IPS DF 4.7 (cell line): Measurements from ENCODE around the gene LRCOL1.

Source experiments
- DNase-seq: peaks from one replicate; pipeline ENCODE4 v3.0.0-alpha.2; 2013; ENCODE audit warnings: low spot score; ENCODE audit errors: extremely low read depth

The LRCOL1 gene

DNA sequence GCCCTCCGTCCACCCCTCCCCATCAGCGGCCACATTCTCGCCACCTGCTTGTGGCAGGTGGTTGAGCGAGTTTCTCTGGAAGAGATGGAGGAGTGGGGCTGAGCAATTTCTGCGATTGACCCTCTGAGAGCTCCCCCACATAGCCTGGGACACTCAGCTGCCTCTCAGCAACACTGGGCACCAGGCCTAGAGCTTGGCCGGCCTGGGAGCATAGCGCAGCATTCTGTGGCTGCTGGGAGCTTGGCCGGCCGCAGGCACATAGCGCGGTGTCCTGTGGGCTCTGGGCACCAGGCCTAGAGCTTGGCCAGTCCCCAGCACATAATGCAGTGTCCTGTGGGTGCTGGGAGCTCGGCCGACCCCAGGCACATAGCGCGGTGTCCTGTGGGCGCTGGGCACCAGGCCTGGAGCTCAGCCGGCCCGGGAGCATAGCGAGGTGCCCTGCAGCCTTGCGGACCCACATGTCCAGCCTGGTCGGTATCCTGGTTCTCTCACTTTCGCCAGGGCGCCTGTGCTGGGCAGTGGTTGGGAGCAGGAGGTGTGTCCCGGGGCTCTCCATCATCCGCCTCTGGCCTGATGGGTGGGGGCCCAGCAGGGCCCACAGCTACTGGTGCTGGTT, 43.8 kb downstream of the LRCOL1 start:
- no peak for DNase-seq

DNA sequence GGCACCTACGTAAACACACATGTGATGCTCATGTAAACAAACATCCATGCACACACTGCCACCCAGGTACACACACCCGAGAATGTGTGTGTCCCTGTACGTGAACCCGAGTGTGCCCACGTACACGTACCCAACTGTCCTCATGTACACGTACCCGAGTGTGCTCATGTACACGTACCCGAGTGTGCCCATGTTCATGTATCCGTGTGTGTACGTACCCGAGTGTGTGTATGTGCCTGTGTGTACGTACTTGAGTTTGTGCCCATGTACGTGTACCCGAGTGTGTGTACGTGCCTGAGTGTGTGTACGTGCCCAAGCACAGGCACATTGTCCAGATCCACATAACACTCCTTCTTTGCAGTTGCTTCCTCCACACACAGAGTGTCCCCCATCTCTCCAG, 45.0 kb downstream of the LRCOL1 start:
- DNase-seq, result no peak

DNA sequence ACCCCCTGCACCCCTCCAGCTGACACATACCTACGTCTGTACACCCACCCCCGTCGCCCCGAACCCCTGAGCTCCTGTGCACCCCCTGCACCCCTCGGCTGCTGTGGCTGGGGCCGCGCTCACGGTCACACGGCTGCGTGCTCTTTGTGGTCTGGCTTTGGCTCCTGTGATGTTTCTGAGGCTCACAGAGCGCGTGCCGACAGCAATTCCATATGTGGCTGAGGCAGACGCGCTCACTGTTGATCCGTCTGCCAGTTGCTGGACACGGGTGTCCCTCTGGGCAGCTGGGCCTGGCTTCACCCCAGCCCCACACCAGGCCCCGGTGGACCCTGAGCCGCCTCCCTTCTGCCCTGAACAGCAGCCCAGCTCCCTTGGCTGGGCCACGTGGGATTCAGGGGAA, 46.5 kb downstream of the LRCOL1 start:
- no peak for DNase-seq

DNA sequence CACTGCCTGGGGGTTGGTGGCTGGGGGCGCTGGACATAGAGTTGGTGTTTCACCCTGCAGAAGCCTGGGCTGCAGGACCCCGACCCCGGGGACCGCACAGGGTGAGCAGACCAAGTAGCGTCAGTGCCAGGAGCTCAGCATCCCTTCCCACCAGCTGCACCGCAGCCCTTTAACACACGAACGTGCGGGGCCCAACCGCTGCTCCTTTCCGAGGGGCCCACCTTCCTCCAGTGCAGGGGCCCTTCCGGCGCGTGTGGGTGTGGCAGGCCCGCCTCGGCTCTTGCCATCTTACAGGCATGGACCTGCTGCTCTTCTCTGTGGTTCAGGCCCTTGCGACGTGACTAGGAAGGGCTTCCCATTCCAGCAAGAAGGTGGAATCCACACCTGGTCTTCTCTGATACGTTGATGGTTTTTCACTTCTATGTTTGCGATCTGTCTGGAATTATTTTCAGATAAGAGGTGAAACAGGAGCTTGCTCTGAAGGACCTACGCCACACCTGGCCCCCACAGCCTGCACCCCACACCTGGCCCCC, 47.8 kb downstream of the LRCOL1 start:
- no peak for DNase-seq

DNA sequence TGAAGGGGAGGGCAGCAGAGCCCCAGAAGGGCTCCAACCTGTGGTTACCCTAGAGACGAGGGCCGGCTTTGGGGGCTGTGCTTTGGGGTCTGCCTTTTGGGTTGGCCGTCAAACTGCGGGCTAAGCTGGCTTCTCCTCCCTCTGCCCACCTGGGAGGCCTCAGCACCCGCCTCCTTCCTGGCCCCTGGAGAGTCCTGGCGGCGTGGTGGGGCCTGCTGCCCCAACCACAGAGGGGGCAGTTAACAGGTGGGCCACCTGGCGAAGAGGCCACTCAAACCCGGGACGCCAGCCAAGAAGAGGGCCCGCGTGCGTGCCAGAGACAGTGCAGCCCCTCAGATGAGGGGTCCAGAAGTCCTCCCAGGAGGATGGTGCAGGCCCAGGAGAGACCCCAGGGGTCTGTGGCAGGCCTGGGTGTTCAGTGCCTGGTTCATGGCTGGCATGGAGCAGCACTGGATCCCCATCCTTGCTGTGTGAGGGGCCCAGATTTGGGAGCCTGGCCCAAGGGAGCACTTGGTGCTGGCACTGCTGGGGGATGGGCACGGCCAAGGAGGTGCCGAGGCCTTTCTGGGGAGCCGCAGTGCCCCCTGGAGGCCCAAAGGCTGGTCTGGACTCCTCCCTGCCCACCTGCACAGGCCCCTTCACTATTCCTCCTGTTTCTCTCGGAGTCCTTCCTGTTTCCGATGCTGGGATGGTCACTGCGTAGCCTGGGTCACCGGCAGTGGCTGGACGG, 48.8 kb downstream of the LRCOL1 start:
- no peak for DNase-seq

DNA sequence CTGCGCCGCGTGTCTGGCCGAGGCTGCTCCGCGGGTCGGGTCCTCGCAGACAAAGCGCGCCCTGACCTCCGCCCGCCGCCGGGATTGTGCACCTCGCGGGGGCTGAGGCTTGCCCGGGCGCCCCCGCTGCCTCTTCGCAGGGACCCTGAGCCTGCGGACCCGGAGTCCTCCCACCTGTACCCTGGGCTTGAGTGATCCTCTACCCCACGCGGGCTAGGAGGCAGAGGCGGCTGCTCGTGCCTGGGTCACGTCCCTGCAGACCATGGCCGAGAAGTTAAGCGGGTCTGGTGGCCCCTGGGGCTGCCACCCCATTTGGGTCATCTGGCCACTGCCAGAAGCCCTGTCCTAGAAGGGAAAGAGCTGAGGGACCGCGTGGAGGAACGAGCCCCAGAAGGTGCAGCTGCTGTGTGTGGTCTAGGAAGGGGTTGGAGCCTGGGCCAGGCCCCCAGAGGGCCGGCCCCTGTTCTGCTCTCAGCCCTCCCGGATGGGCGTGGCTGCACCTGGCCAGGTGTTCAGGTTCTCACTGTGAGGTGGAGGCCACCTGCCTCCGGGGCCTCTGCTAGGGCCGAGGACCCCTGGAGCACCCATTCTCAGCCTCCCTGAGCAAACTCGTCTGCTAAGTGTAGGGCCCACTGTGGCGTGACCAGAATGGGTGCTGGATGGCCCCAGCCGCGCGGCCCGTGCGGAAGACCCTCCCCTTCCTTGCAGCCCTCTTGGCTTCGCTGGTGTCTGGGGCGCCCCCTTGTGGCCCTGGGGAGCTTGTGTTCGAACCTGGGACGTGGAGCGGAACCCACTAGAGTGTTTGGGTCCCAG, 49.6 kb downstream of the LRCOL1 start:
- DNase-seq, result no peak

DNA sequence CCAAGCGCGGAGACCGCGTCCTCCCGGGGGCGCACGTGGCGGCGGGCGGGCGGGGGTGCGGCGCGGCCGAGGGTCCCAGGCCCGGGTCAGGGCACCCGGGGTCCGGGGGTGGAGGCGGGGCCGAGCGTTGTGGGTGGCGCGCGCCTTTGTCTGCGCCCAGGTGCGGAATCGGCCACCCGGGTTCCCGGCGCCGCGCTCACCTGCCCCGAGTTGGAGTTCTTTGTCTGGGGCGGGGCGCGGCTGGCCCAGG, 50.1 kb downstream of the LRCOL1 start:
- DNase-seq, result no peak

DNA sequence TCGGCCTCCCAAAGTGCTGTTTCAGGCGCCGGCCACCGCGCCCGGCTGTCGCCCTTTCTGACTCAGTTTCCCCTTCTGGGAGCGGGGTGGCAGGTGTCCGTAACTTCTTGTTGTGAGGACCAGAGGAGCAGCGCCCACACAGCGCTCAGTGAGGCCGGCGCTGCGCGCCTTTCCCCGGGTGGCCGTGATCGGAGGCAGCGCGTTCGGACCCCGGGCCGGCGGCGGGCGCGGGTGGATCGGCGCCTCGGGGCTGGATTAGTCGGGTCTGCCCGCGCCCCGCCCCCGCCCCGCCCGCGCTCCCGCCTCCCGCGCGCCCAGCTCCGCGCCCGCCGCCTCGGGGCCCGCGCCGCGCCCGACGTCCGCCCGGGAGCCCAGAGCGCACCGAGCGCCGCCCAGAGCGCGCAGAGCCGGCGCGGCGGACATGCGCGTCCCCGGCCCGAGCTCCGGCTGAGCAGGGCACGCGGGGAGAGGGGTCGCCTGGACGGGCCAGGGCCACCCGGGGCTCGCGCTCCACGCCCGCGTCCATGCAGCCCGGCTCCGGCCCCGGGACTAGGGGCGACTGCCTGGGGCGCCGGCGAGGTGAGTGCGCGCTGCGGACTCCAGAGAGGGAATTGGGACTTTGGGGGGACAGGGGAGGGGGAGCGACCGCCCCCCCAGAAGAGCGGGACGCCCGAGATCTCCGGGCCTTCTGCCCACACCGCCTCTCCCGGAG, 50.6 kb downstream of the LRCOL1 start:
- DNase-seq, result no peak

DNA sequence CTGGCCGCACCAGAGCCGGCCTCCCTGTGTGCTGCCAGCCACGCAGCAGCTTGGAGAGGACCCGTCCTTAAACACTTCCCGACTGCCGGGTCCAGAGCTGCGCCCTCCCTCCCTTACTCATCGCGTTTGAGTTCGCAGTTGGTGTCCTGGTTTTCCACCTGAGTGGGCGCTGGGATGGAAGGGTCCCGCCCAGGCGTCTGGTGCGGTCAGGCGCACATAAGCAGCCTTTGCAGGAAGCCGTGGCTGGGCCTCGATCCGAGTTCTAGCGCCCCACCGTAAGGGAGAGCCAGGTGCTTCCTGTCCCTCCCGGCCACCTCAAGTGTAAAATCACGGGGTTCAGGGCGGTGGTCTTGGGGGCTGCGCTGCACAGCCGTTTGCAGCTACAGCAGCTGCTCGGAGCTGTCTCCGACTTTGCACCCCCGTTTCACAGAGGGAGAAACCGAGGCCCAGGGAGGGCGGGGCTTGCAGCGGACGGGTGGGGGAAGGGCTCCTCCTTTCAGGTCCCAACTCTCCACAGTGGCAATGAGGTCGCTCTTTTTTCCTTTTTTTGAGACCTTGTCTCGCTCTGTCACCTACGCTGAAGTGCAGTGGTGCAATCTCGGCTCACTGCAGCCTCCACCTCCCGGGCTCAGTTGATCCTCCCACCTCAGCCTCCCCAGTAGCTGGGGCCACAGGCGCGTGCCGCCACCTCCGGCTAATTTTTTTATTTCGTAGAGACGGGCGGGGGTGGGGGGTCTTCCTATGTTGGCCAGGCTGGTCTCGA, 51.3 kb downstream of the LRCOL1 start:
- no peak for DNase-seq

DNA sequence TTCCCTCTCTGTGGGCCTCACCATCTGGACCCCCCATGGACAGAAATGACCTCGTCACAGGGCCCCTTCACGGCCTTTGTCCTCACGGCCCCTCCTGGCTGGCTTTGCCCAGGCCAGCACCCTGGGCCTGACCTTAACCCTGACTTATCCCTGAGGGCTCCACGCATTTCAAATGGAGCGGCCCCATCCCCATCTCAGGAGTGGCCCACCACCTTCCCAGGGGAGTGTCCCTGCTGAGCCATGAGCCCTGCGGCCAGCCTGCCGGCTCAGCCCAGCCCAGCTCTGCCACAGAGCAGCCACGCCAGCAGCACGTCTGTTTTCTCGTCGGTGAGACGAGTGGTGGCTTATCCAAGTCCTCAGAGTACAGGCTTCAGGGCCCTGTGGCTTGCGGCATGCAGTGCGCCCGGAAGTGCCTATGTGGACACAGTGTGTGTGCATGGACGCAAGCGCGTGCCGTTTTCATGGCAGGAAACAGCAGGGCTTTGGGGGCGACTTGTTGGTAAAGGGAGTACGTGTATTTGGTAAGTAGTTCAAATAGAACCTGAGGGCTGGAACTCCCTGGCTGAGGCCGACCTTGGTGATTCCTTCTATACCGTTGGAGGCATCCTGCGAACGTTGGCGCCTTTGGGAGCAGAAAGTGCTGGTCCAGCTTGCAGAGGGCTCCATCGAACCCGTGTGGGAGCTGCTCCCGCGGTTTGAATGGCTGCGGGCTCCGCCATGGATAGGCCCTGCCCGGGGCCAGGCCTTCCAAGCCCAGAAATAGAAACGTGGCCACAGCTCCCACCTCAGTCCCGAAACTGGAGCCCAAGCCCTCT, 52.1 kb downstream of the LRCOL1 start:
- DNase-seq, result no peak

DNA sequence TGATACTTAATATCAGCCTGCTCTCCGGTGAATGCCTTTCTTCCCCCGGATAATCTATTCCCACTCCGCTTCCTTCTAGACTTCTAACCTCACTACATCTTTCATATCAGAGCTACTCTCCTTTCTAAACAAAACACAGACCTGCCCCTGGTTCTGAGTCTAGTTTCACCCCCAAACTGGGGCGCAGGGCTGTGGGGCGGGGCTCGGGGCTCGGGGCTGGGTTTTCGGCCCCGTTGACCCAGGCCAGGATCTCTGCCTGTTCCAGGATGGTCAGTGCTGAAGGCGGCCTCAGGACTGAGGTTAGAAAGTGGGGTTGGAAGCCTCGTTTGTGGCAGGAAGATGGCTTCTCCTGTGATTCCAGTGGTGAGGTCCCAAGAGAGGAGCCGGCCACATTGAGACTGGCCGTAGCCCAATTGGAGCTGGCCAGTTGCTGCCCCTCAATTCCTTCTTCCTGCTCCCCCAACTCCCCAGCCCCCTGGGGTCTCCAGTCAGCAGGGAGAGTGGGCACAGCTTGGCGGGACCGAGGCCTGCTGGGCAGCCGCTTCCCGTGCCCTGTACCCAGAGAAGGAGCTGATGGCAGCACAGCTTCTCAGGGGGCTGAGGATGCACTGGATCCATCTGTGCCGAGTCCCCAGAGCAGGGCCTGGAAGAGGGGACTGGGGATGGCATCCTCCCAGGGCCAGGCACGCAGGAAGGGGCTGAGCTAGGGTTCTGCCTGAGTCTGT, 52.9 kb downstream of the LRCOL1 start:
- DNase-seq, result no peak

DNA sequence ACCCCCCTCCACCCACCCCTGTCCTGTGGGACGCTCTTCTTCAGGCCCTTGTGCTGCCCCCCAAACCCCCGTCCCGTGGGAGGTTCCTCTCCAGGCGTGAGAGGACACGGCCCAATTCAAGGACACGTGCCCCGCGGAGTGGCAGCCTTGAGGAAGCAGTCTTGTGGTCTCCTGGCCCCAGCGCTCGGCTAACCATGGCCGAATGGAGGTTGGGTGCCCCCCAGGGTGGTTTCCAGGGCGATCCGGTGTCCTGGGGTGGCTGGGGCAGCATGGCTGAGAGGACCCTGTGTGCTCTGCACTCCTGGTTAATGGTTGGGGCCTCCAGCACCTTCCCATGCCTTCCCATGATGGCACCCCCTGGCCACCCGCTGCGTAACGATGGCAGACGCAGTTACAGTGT, 53.6 kb downstream of the LRCOL1 start:
- DNase-seq, result no peak

DNA sequence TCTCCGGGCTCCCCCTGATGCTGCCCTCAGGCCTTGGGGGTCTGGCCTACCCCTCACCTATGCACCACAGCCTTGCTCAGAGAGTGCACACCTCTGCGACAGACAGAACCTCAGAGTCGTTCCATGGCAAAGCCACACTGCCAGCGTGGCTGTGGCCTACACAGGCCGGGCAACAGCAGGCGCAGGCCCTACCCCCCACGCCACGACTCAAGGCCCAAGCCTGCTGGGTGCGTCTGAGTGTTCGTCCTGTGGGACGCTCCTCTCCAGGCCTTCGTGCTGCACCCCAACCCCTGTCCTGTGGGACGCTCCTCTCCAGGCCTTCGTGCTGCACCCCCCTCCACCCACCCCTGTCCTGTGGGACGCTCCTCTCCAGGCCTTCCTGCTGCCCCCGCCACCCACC, 54.2 kb downstream of the LRCOL1 start:
- no peak for DNase-seq

DNA sequence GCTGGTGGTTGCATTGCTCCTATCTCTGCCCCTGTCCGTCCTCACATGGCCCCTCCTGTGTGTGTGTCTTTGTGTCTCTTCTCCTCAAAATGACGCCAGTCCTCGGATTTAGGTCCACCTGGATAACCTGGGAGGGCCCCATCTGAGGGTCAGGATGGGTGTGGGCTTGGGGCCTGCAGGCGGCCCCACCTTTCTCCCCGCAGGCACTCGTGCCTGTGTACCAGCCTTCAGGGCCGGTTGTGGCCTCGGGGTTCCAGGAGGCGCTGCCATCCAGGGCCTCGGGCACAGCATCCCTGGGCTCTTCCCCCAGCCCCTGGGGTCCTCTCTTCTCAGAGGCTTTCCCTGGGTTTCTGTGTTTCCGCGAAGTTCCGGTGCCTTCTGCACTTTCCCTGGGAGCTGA, 54.7 kb downstream of the LRCOL1 start:
- DNase-seq, result no peak

DNA sequence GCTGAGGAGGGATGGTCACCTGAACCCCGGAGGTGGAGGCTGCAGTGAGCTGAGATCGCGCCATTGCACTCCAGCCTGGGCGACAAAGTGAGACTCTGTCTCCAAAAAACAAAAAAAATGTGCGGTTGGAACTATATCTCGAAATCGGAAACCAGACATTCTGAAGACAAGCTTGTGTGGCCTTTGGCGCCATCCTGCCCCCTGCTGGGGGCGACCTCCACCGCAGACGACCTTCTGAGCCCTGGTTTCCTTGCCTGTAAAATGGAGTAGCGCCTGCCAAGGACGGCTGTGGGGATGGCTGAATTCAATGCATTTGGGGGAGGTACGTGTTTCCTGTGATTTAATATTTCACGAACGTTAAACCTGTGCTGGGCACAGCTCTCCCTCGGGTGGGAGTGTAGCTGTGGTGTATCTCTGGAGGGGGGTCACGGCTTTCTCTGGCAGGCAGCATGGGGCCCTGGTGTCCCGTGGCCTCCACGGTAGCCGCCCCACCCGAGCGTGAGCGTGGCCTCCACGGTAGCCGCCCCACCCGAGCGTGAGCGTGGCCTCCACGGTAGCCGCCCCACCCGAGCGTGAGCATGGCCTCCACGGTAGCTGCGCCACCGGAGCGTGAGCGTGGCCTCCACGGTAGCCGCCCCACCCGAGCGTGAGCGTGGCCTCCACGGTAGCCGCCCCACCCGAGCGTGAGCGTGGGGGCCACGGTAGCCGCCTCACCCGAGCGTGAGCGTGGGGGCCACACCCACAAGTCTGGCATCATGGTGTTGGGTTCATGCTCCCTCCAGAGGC, 55.3 kb downstream of the LRCOL1 start:
- DNase-seq, result no peak
